Subcutaneous abdominal adipose tissue (tissue), 5 donors: ENCODE data around the gene EVC2.

Experiments used
- H3K27ac ChIP-seq: one replicate; pipeline ENCODE4 v1.7.0; 2013; ENCODE audit warnings: low read depth, mild to moderate bottlenecking, inconsistent platforms, low read length, moderate library complexity
- H3K27me3 ChIP-seq, 5 donors: one replicate each; pipeline ENCODE4 v1.7.0; 2013; ENCODE audit warnings: low read length in 5 of 5, inconsistent platforms in 1 of 5; ENCODE audit not compliant: control insufficient read depth in 5 of 5, insufficient read depth in 4 of 5
- H3K36me3 ChIP-seq, 5 donors: one replicate each; pipeline ENCODE4 v1.7.0; 2013; ENCODE audit warnings: low read length in 5 of 5; ENCODE audit not compliant: control insufficient read depth in 5 of 5, insufficient read depth in 5 of 5
- H3K4me1 ChIP-seq, 5 donors: one replicate each; pipeline ENCODE4 v1.7.0; 2013; ENCODE audit warnings: low read length in 5 of 5, mild to moderate bottlenecking in 3 of 5, moderate library complexity in 1 of 5; ENCODE audit not compliant: control insufficient read depth in 5 of 5, insufficient read depth in 5 of 5
- H3K4me3 ChIP-seq, 5 donors: one replicate each; pipeline ENCODE4 v1.7.0; 2013; ENCODE audit warnings: low read length in 5 of 5, low read depth in 1 of 5
- H3K9ac ChIP-seq, 5 donors: one replicate each; pipeline ENCODE4 v1.7.0; 2013; ENCODE audit warnings: low read length in 5 of 5, mild to moderate bottlenecking in 4 of 5, moderate library complexity in 3 of 5
- H3K9me3 ChIP-seq, 5 donors: one replicate each; pipeline ENCODE4 v1.7.0; 2013; ENCODE audit warnings: low read length in 5 of 5; ENCODE audit not compliant: control insufficient read depth in 5 of 5
- donor health status: healthy.
- donor health status: healthy.
- donor health status: healthy.
- donor health status: healthy.
- donor health status: healthy.

EVC2 gene

GRCh38 chr4:5693871-5694270 lies 14.5 kb downstream of the EVC2 start:
- Histone ChIP-seq H3K4me3 (no peak overlapping the region), H3K9ac (no peak overlapping the region), H3K36me3 (peaks cover 13 to 45% (median 35%) of the 10 kb centered on the region in 5 donors), H3K27me3 (no peaks in the 10 kb centered on the region), H3K9me3 (no peaks in the 10 kb centered on the region), H3K4me1 (no peaks in the 10 kb centered on the region), H3K27ac (no peak overlapping the region)

- no peak overlapping the region for H3K9ac ChIP-seq
- H3K4me3 ChIP-seq: no peak overlapping the region
- no peaks in the 10 kb centered on the region for H3K4me1 ChIP-seq
- no peak overlapping the region for H3K27ac ChIP-seq
- no peaks in the 10 kb centered on the region for H3K27me3 ChIP-seq
- H3K9me3 ChIP-seq: no peaks in the 10 kb centered on the region
- H3K36me3 ChIP-seq: peaks cover 13 to 48% (median 42%) of the 10 kb centered on the region in 5 donors
Observed at GRCh38 chr4:5691491-5692132, 16.7 kb downstream of the EVC2 start.

GRCh38 chr4:5689065-5689464 lies 19.3 kb downstream of the EVC2 start:
- Histone ChIP-seq H3K9me3 (peaks cover 0 to 4% (median 0%) of the 10 kb centered on the region in 5 donors), H3K27me3 (no peaks in the 10 kb centered on the region), H3K9ac (no peak overlapping the region), H3K4me1 (no peaks in the 10 kb centered on the region), H3K4me3 (no peak overlapping the region), H3K27ac (no peak overlapping the region), H3K36me3 (peaks cover 9 to 59% (median 53%) of the 10 kb centered on the region in 5 donors)

- H3K4me3 ChIP-seq: no peak overlapping the region
- H3K27ac ChIP-seq: no peak overlapping the region
- H3K9me3 ChIP-seq: peaks cover 0 to 4% (median 0%) of the 10 kb centered on the region in 5 donors
- peaks cover 6 to 52% (median 48%) of the 10 kb centered on the region in 5 donors for H3K36me3 ChIP-seq
- no peaks in the 10 kb centered on the region for H3K27me3 ChIP-seq
- no peak overlapping the region for H3K9ac ChIP-seq
- no peaks in the 10 kb centered on the region for H3K4me1 ChIP-seq
Observed at GRCh38 chr4:5686338-5686737, 22.0 kb downstream of the EVC2 start.

- peaks cover 0 to 4% (median 0%) of the 10 kb centered on the region in 5 donors for H3K9me3 ChIP-seq
- H3K9ac ChIP-seq: no peak overlapping the region
- H3K4me3 ChIP-seq: no peak overlapping the region
- no peaks in the 10 kb centered on the region for H3K27me3 ChIP-seq
- no peaks in the 10 kb centered on the region for H3K4me1 ChIP-seq
- no peak overlapping the region for H3K27ac ChIP-seq
- peaks cover 0 to 60% (median 57%) of the 10 kb centered on the region in 5 donors for H3K36me3 ChIP-seq
Observed at GRCh38 chr4:5685296-5685695, 23.1 kb downstream of the EVC2 start.

GRCh38 chr4:5683566-5683965 lies 24.8 kb downstream of the EVC2 start:
- Histone ChIP-seq H3K27me3 (no peaks in the 10 kb centered on the region), H3K27ac (no peak overlapping the region), H3K9me3 (peaks cover 0 to 4% (median 0%) of the 10 kb centered on the region in 5 donors), H3K9ac (no peak overlapping the region), H3K4me1 (no peaks in the 10 kb centered on the region), H3K36me3 (peaks cover 0 to 53% (median 49%) of the 10 kb centered on the region in 5 donors), H3K4me3 (no peak overlapping the region)

GRCh38 chr4:5678977-5679376 lies 29.4 kb downstream of the EVC2 start:
- Histone ChIP-seq H3K36me3 (peaks cover 0 to 48% (median 33%) of the 10 kb centered on the region in 5 donors), H3K4me1 (no peaks in the 10 kb centered on the region), H3K4me3 (no peak overlapping the region), H3K9ac (no peak overlapping the region), H3K27ac (no peak overlapping the region), H3K9me3 (no peaks in the 10 kb centered on the region), H3K27me3 (no peaks in the 10 kb centered on the region)

- Histone ChIP-seq H3K27ac (no peak overlapping the region), H3K27me3 (no peaks in the 10 kb centered on the region), H3K36me3 (peaks cover 0 to 50% (median 33%) of the 10 kb centered on the region in 5 donors), H3K4me1 (no peaks in the 10 kb centered on the region), H3K9me3 (no peaks in the 10 kb centered on the region), H3K9ac (no peak overlapping the region), H3K4me3 (no peak overlapping the region)
Observed at GRCh38 chr4:5676763-5677162, 31.6 kb downstream of the EVC2 start.

- Histone ChIP-seq H3K4me1 (no peaks in the 10 kb centered on the region), H3K27me3 (no peaks in the 10 kb centered on the region), H3K27ac (no peak overlapping the region), H3K36me3 (peaks cover 4 to 25% (median 22%) of the 10 kb centered on the region in 5 donors), H3K9me3 (peaks cover 0 to 6% (median 2%) of the 10 kb centered on the region in 5 donors), H3K9ac (no peak overlapping the region), H3K4me3 (no peak overlapping the region)
Observed at GRCh38 chr4:5666741-5667140, 41.6 kb downstream of the EVC2 start.

- Histone ChIP-seq H3K4me1 (no peaks in the 10 kb centered on the region), H3K9ac (no peak overlapping the region)
Observed at GRCh38 chr4:5664778-5665177, 43.6 kb downstream of the EVC2 start.

More at GRCh38 chr4:5664778-5665177, 43.6 kb downstream of the EVC2 start:
- Histone ChIP-seq H3K36me3 (peaks cover 17 to 29% (median 24%) of the 10 kb centered on the region in 5 donors), H3K27me3 (no peaks in the 10 kb centered on the region), H3K27ac (no peak overlapping the region), H3K4me3 (no peak overlapping the region), H3K9me3 (peaks cover 0 to 6% (median 2%) of the 10 kb centered on the region in 5 donors)
